T follicular helper cell (primary cell): Measurements from ENCODE around the gene NID2.

Experiments
- DNase-seq: peaks from one replicate; pipeline ENCODE4 v3.0.0-alpha.2; 2020; ENCODE audit warnings: low read depth

The NID2 gene

GRCh38 chr14:51957950-51958349, 110.9 kb downstream of the NID2 start:
- no peak for DNase-seq
